ENCODE data around the gene FNDC3B.

DNA sequence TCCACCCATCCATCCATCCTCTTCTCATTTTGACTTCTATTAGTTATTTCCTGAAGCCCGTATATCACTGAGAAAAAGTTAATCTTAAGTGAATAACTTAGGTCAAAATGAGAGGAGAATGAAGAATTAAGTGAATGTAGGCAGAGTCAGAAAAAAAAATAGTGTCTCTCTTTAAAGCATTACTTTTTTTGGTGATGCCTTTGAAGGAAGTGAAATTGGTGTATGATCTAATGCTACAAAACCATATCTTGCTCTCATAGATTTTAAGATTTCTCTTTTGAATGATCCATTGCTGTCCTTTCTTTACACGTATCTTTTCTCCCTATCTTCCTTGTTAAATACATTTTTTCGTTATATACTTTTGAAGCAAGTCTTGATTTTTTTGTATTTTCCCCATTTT, 23.4 kb downstream of the FNDC3B start:
- TF ChIP-seq, protein P1, sequence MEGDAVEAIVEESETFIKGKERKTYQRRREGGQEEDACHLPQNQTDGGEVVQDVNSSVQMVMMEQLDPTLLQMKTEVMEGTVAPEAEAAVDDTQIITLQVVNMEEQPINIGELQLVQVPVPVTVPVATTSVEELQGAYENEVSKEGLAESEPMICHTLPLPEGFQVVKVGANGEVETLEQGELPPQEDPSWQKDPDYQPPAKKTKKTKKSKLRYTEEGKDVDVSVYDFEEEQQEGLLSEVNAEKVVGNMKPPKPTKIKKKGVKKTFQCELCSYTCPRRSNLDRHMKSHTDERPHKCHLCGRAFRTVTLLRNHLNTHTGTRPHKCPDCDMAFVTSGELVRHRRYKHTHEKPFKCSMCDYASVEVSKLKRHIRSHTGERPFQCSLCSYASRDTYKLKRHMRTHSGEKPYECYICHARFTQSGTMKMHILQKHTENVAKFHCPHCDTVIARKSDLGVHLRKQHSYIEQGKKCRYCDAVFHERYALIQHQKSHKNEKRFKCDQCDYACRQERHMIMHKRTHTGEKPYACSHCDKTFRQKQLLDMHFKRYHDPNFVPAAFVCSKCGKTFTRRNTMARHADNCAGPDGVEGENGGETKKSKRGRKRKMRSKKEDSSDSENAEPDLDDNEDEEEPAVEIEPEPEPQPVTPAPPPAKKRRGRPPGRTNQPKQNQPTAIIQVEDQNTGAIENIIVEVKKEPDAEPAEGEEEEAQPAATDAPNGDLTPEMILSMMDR (IDR thresholded peaks at IDR 0.05; ENCODE audit: low read length): no peak
- no peak for TF ChIP-seq EZH2 (optimal IDR thresholded peaks at IDR 0.05; ENCODE audit: low read depth, low read length)
